Tibial artery (tissue), 4 donors: Measurements from ENCODE around the gene DAPK2.

Experiments
- DNase-seq, 2 donors: peaks; one replicate each; pipeline ENCODE4 v3.0.0-alpha.2; 2019
- H3K27ac ChIP-seq, 2 donors: fragments of 200-600 bp; sonication (generic) in 1 of 2; 1 replicate in 1 of 2; 2 replicates in 1 of 2; pipeline ENCODE4 v1.5.1; 2018 to 2019; ENCODE audit warnings: mild to moderate bottlenecking in 1 of 2
- H3K27me3 ChIP-seq, 2 donors: fragments of 200-600 bp; sonication (generic) in 1 of 2; one replicate each; pipeline versions ENCODE4 v1.5.1 to v1.6.0; 2016 to 2019
- H3K36me3 ChIP-seq, 3 donors: fragments of 200-600 bp; sonication (generic) in 2 of 3; one replicate each; pipeline ENCODE4 v1.5.1; 2016 to 2019; ENCODE audit warnings: mild to moderate bottlenecking in 2 of 3
- H3K4me1 ChIP-seq, 4 donors: fragments of 200-600 bp; sonication (generic) in 2 of 4; 1 replicate in 3 of 4; 2 replicates in 1 of 4; pipeline ENCODE4 v1.5.1; 2016 to 2019
- H3K4me3 ChIP-seq, 2 donors: fragments of 200-600 bp; sonication (generic) in 1 of 2; 1 replicate in 1 of 2; 2 replicates in 1 of 2; pipeline ENCODE4 v1.5.1; 2018 to 2019; ENCODE audit warnings: mild to moderate bottlenecking in 2 of 2
- H3K9me3 ChIP-seq, 3 donors: fragments of 200-600 bp; sonication (generic) in 1 of 3; one replicate each; pipeline ENCODE4 v1.5.1; 2016 to 2019
- CTCF ChIP-seq, 2 experiments: fragments of 200-600 bp in 1 of 2; fragments of 450-650 bp in 1 of 2; IDR thresholded peaks; one replicate each; pipeline ENCODE4 v1.5.1; 2017 to 2019; ENCODE audit warnings: antibody characterized with exemption in 2 of 2, mild to moderate bottlenecking in 1 of 2, moderate library complexity in 1 of 2
- intact Hi-C: fragments of 100-400 bp; cut with DNase I; formaldehyde crosslinking; loops from one replicate; pipeline ENCODE4 v1.15.0; 2023; ENCODE audit warnings: low total_unique reads

The DAPK2 gene

GRCh38 chr15:63983061-63983711, 63.1 kb downstream of the DAPK2 start:
- no peaks in the 10 kb centered on the region for H3K9me3 ChIP-seq
- TF ChIP-seq CTCF (IDR thresholded peaks at IDR 0.05): no peak
- intact Hi-C loops: no loop called here
- H3K27me3 ChIP-seq: no peaks in the 10 kb centered on the region
- H3K27ac ChIP-seq: no peak overlapping the region
- no peak overlapping the region for H3K4me3 ChIP-seq
- H3K4me1 ChIP-seq: peaks cover 0 to 30% (median 20%) of the 10 kb centered on the region in 4 donors
- H3K36me3 ChIP-seq: no peaks in the 10 kb centered on the region
- DNase-seq: no peak

- Histone ChIP-seq H3K27me3 (no peaks in the 10 kb centered on the region), H3K27ac (no peak overlapping the region), H3K4me1 (peaks cover 0 to 30% (median 20%) of the 10 kb centered on the region in 4 donors), H3K9me3 (no peaks in the 10 kb centered on the region), H3K4me3 (no peak overlapping the region), H3K36me3 (no peaks in the 10 kb centered on the region)
- DNase-seq: no peak
- no peak for TF ChIP-seq CTCF (IDR thresholded peaks at IDR 0.05)
- intact Hi-C loops: no loop called here
Observed at GRCh38 chr15:63982381-63982854, 63.9 kb downstream of the DAPK2 start.

GRCh38 chr15:63981596-63982320, 64.5 kb downstream of the DAPK2 start:
- no peak overlapping the region for H3K4me3 ChIP-seq
- H3K27me3 ChIP-seq: no peaks in the 10 kb centered on the region
- intact Hi-C loops: no loop called here
- H3K9me3 ChIP-seq: no peaks in the 10 kb centered on the region
- H3K27ac ChIP-seq: no peak overlapping the region
- H3K4me1 ChIP-seq: peaks cover 0 to 26% (median 20%) of the 10 kb centered on the region in 4 donors
- DNase-seq: no peak
- H3K36me3 ChIP-seq: no peaks in the 10 kb centered on the region
- TF ChIP-seq CTCF (IDR thresholded peaks at IDR 0.05): no peak

- Histone ChIP-seq H3K4me1 (peaks cover 0 to 10% (median 5%) of the 10 kb centered on the region in 4 donors), H3K27ac (no peak overlapping the region)
Observed at GRCh38 chr15:63979262-63979793, 67.0 kb downstream of the DAPK2 start.

More at GRCh38 chr15:63979262-63979793, 67.0 kb downstream of the DAPK2 start:
- no peak for DNase-seq
- no peaks in the 10 kb centered on the region for H3K9me3 ChIP-seq
- no peaks in the 10 kb centered on the region for H3K36me3 ChIP-seq
- TF ChIP-seq CTCF (IDR thresholded peaks at IDR 0.05): no peak
- H3K27me3 ChIP-seq: no peaks in the 10 kb centered on the region
- intact Hi-C loops: no loop called here
- no peak overlapping the region for H3K4me3 ChIP-seq
